Neuron (in vitro differentiated cells): ENCODE data around the gene BMERB1.

Source experiments
- H2AFZ ChIP-seq: one replicate; pipeline ENCODE4 v1.6.1; 2013; ENCODE audit warnings: low read depth, mild to moderate bottlenecking, inconsistent platforms, low read length, moderate library complexity
- H3K27me3 ChIP-seq: one replicate; pipeline ENCODE4 v1.6.1; 2013; ENCODE audit warnings: low read length; ENCODE audit not compliant: insufficient read depth
- H3K36me3 ChIP-seq: one replicate; pipeline ENCODE4 v1.6.1; 2013; ENCODE audit warnings: low read length; ENCODE audit not compliant: insufficient read depth
- H3K4me1 ChIP-seq: one replicate; pipeline ENCODE4 v1.6.1; 2013; ENCODE audit warnings: low read length; ENCODE audit not compliant: insufficient read depth
- H3K4me3 ChIP-seq: 2 replicates; pipeline ENCODE4 v1.5.1; 2013; ENCODE audit warnings: mild to moderate bottlenecking, low read length, moderate library complexity
- H3K9me3 ChIP-seq: one replicate; pipeline ENCODE4 v1.6.1; 2013; ENCODE audit warnings: low read length

The BMERB1 gene

GRCh38 chr16:15574614-15574948 is 140.2 kb downstream of the BMERB1 start:
- H2AFZ ChIP-seq = no peak overlapping the region

GRCh38 chr16:15575293-15576049 is 141.1 kb downstream of the BMERB1 start:
- Histone ChIP-seq H3K4me3 (no peak overlapping the region), H3K9me3 (no peaks in the 10 kb centered on the region), H3K36me3 (no peaks in the 10 kb centered on the region), H2AFZ (no peak overlapping the region), H3K4me1 (peaks cover 4% of the 10 kb centered on the region), H3K27me3 (no peaks in the 10 kb centered on the region)

More at GRCh38 chr16:15574614-15574948, 140.2 kb downstream of the BMERB1 start:
- Histone ChIP-seq H3K9me3 (no peaks in the 10 kb centered on the region), H3K36me3 (peaks cover 3% of the 10 kb centered on the region), H3K4me3 (no peak overlapping the region), H3K27me3 (no peaks in the 10 kb centered on the region), H3K4me1 (peaks cover 7% of the 10 kb centered on the region)

GRCh38 chr16:15576960-15577958 is 142.9 kb downstream of the BMERB1 start:
- H3K9me3 ChIP-seq = no peaks in the 10 kb centered on the region
- H3K4me1 ChIP-seq = no peaks in the 10 kb centered on the region
- H2AFZ ChIP-seq = no peak overlapping the region
- no peak overlapping the region for H3K4me3 ChIP-seq
- H3K36me3 ChIP-seq = peaks cover 9% of the 10 kb centered on the region
- H3K27me3 ChIP-seq = no peaks in the 10 kb centered on the region

GRCh38 chr16:15578824-15579223 is 144.4 kb downstream of the BMERB1 start:
- H3K36me3 ChIP-seq = peaks cover 24% of the 10 kb centered on the region
- H2AFZ ChIP-seq = no peak overlapping the region
- H3K27me3 ChIP-seq = no peaks in the 10 kb centered on the region
- no peaks in the 10 kb centered on the region for H3K9me3 ChIP-seq
- H3K4me1 ChIP-seq = no peaks in the 10 kb centered on the region
- no peak overlapping the region for H3K4me3 ChIP-seq

GRCh38 chr16:15581127-15581815 is 146.9 kb downstream of the BMERB1 start:
- Histone ChIP-seq H3K9me3 (peaks cover 7% of the 10 kb centered on the region), H3K27me3 (no peaks in the 10 kb centered on the region), H3K4me3 (no peak overlapping the region), H2AFZ (no peak overlapping the region), H3K4me1 (no peaks in the 10 kb centered on the region), H3K36me3 (peaks cover 37% of the 10 kb centered on the region)

GRCh38 chr16:15583526-15583925 is 149.1 kb downstream of the BMERB1 start:
- no peaks in the 10 kb centered on the region for H3K27me3 ChIP-seq
- no peak overlapping the region for H3K4me3 ChIP-seq
- H3K36me3 ChIP-seq = peaks cover 51% of the 10 kb centered on the region
- H2AFZ ChIP-seq = no peak overlapping the region
- no peaks in the 10 kb centered on the region for H3K4me1 ChIP-seq
- H3K9me3 ChIP-seq = peaks cover 22% of the 10 kb centered on the region

- no peaks in the 10 kb centered on the region for H3K4me1 ChIP-seq
- H3K9me3 ChIP-seq = peaks cover 27% of the 10 kb centered on the region
- H2AFZ ChIP-seq = no peak overlapping the region
- no peak overlapping the region for H3K4me3 ChIP-seq
- H3K36me3 ChIP-seq = peaks cover 63% of the 10 kb centered on the region
- no peaks in the 10 kb centered on the region for H3K27me3 ChIP-seq
Observed at GRCh38 chr16:15585956-15586355, 151.6 kb downstream of the BMERB1 start.

GRCh38 chr16:15586716-15587115 is 152.3 kb downstream of the BMERB1 start:
- Histone ChIP-seq H3K27me3 (no peaks in the 10 kb centered on the region), H3K36me3 (peaks cover 58% of the 10 kb centered on the region), H3K9me3 (peaks cover 27% of the 10 kb centered on the region), H3K4me3 (no peak overlapping the region), H2AFZ (no peak overlapping the region), H3K4me1 (no peaks in the 10 kb centered on the region)

- no peak overlapping the region for H3K4me3 ChIP-seq
- H3K36me3 ChIP-seq = peaks cover 55% of the 10 kb centered on the region
- H3K27me3 ChIP-seq = no peaks in the 10 kb centered on the region
- H2AFZ ChIP-seq = no peak overlapping the region
- no peaks in the 10 kb centered on the region for H3K4me1 ChIP-seq
- H3K9me3 ChIP-seq = peaks cover 27% of the 10 kb centered on the region
Observed at GRCh38 chr16:15587152-15587825, 152.9 kb downstream of the BMERB1 start.

GRCh38 chr16:15592324-15592723 is 157.9 kb downstream of the BMERB1 start:
- Histone ChIP-seq H3K4me1 (no peaks in the 10 kb centered on the region), H3K4me3 (no peak overlapping the region), H3K36me3 (peaks cover 55% of the 10 kb centered on the region), H3K27me3 (no peaks in the 10 kb centered on the region), H2AFZ (no peak overlapping the region), H3K9me3 (peaks cover 10% of the 10 kb centered on the region)

GRCh38 chr16:15593235-15593634 is 158.8 kb downstream of the BMERB1 start:
- Histone ChIP-seq H3K9me3 (peaks cover 4% of the 10 kb centered on the region), H3K36me3 (peaks cover 60% of the 10 kb centered on the region), H3K4me1 (no peaks in the 10 kb centered on the region), H2AFZ (no peak overlapping the region), H3K4me3 (no peak overlapping the region), H3K27me3 (no peaks in the 10 kb centered on the region)

GRCh38 chr16:15594711-15595320 is 160.4 kb downstream of the BMERB1 start:
- Histone ChIP-seq H3K27me3 (no peaks in the 10 kb centered on the region), H2AFZ (no peak overlapping the region), H3K4me3 (no peak overlapping the region), H3K9me3 (no peaks in the 10 kb centered on the region), H3K36me3 (peaks cover 70% of the 10 kb centered on the region), H3K4me1 (no peaks in the 10 kb centered on the region)
